Muscle of arm (tissue), 12 donors: ENCODE results near the gene RCN1. TPM values are rescaled to one million over a fixed set of nuclear protein-coding genes. Genes with fewer than 3 reads are reported as not detected.

ENCODE experiments used
- DNase-seq: peaks from one replicate; pipeline ENCODE4 v3.0.0-alpha.2; 2013
- polyA plus RNA-seq, 12 donors: library from polyadenylated mRNA; unstranded; fragments of 120-200 nt; gene quantifications; one replicate each; pipeline ENCODE4 v1.2.1, GENCODE V29; 2013; ENCODE audit not compliant: insufficient read length in 12 of 12

Gene RCN1
- polyA plus RNA-seq, 12 donors = 117 to 231 (median 149) TPM; not detected in 1

GRCh38 chr11:32149748-32150147, 58.9 kb downstream of the RCN1 start:
- no peak for DNase-seq

GRCh38 chr11:32151027-32151426, 60.2 kb downstream of the RCN1 start:
- DNase-seq = no peak

GRCh38 chr11:32152216-32152615, 61.3 kb downstream of the RCN1 start:
- no peak for DNase-seq

- DNase-seq = no peak
These were observed 61.9 kb downstream of the RCN1 start for GRCh38 chr11:32152821-32153220.

- DNase-seq = no peak
These were observed 62.9 kb downstream of the RCN1 start for GRCh38 chr11:32153747-32154146.

- no peak for DNase-seq
These were observed 63.4 kb downstream of the RCN1 start for GRCh38 chr11:32154275-32154674.
